NCI-H345 (cell line): ENCODE measurements around the gene TFDP1.
"Not testable (repeated sequence)": the region's sequence is repeated elsewhere in the genome, so short reads cannot be mapped to it uniquely, and the experiment has no call there.

Source experiments
- DNase-seq: peaks from one replicate; lab custom pipeline; 2025; lab: John Stamatoyannopoulos, UW

TFDP1 gene

DNA sequence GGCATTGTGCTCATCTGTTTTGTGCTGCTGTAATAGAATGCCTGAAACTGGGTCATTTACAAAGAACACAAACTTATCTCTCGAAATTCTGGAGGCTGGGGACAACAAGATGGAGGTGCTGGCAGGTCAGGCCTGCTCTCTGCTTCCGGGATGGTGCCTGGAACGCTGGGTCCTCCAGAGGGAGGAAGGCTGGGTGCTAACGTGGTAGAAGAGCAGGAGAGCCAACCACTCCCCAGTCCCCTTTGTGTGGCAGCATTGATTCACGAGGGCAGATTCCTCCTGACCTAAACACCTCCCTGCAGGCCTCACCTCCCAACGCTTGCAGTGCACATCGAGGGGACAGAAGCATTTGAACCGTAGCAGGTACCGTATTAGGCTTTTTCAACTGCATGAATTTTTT, 34.1 kb upstream of the TFDP1 start:
- no peak for DNase-seq

DNA sequence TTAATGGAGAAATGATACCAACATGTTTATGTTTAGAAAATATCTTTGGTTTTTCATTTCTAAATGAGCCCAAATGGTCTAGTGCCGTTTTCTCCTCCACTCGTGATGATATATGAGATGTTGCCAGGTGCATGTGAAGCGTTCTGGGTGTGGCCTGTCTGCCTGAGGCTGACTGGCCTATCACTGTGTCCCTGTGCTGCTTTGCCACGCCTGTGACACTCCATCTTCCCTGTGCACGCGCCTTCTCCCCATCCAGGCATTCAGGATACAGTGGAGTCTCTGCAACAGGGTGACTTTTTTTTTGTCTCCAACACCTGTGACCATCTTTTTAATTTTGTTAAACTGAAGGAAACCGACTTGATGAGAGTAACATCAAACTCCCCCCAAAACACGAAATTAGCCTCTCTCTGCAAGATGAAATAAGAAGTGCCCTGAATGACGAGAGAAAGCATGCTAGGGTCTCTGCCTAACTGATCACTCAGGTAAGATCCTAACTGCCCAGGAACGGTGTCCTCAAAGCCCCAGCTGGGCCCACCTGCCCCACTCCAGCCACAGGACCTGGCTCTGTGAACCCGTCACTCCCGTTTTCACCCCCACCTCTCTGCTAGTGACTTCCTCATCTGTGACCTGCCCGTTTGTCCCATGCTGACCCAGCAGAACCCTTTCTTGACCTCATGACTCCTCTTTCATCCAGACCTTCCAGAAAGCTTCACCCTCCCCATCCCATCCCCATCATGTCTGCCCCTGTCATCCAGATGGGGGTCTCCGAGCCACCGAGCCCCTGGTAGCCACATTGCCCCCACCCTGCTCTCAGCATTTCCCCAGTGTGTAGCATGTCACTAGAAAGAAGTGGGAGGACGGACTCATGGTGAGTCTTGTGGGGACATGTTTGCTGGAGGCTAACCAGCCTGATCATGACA, 33.2 kb upstream of the TFDP1 start:
- peak; percentile 73 for DNase-seq

DNA sequence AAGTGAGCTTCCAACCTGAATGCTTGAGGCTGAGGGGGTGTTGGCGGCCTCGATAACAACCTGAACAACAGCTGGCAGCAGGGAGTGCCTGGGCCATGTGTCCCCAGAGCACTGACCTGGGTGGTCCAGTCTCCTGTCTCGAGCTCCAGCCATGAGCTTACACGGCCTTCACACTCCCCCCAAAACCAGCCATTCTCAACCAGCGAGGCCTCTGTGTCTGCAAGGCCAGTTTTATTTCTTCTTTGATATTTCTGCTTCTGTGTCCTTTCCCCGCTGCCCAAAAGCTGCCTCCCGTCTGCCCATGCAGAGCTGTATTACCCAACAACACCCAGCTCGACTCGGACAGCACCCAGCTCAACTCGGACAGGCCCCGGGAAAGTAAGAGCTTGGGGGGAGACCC, 32.5 kb upstream of the TFDP1 start:
- DNase-seq = no peak

DNA sequence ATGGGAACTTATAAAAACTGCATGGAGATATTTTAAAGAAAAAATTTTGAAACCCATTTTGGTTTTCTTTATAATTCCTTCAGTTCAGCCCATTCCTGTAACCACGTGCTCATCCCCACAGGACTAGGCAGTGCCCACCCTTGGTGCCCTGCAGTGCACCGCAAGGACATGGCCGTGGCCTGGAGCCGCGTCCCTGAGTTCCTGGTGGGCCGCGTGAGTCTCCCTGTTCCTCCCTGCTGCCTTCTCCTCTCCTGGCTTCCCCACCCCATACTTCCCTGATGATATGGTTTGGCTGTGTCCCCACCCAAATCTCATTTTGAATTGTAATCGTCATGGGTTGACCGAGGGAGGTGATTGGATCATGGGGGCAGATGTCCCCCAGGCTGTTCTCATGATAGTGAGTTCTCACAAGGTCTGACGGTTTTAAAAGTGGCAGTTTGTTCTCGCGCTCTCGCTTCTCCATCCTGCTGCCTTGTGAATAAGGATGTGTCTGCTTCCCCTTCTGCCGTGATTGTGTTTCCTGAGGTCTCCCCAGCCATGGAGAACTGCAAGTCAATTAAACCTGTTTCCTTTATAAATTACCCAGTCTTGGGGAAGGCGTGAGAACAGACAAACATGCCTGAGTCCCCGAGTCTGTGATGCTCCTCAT, 31.6 kb upstream of the TFDP1 start:
- DNase-seq = no peak

DNA sequence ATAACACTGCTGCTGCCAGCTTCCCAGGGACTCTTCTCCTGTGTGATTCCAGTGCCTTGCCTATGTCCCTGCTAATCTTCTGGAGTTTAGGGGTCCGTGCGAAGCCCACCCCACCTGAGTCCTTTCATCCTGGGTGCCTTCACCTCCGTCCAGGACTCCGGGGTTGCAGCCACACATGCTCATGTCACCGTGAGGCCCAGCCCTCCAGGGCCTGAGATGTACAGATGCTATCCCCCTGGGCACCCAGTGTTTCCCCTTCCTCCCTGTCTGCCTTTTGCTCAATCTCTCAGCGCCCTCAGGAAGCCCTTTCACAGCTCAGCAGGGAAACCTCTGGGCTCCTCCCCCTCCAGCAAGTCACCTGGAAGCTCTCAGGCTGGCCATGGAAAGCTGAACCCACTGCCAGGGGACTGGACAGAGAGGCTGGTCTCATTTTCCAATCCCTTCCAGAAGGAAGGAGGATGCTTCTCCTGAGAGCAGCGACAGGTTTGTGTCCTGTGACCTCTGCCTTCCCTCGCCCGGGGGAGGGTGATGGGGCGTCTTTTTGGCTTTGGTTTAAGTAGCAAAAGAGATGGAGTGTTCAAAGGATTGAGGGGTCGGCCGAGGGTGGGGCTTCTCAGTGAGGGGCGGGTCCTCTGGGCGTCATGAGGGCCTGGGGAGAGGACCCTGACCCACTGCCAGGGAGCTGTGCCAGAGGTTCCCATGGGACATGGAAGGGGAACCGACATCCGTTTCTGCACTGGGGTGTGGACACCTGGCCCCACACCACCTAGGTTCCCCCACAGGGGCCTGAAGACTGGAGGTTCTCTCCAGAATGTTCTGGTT, 30.8 kb upstream of the TFDP1 start:
- no peak for DNase-seq

DNA sequence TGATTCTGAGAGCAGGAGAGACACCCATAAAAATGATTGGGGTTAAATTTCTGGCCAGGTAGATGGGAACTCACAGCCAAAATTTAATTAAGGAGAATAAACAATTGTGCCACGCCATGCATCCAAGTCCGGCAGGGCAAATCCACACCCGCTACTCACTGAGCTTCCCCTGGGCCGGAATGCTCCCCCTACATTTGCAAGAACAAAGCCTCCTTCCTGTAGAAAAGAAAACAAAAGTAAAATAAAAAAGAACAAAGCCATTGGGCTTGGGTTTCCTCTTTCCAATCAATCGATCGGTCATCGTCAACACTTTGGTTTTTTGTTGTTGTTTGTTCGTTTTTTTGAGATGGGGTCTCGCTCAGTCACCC, 30.2 kb upstream of the TFDP1 start:
- DNase-seq = no peak

DNA sequence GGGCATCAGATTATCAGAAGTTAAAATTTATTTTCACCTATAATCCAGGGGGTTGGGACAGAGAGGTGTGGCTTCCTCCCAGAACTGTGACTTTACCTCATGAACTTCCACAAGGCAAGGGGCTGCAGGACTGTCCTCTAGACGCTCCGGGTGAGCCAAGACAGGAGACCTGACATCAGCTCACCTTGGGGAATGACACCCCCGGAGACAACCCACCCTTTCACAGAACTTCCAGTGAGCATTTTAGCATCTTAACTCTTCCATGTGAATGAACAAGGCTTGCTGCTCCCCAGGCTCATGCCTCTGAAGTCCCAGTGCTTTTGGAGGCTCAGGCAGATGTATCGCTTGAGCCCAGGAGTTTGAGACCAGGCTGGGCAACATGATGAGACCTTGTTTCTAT, 29.4 kb upstream of the TFDP1 start:
- DNase-seq = no peak

DNA sequence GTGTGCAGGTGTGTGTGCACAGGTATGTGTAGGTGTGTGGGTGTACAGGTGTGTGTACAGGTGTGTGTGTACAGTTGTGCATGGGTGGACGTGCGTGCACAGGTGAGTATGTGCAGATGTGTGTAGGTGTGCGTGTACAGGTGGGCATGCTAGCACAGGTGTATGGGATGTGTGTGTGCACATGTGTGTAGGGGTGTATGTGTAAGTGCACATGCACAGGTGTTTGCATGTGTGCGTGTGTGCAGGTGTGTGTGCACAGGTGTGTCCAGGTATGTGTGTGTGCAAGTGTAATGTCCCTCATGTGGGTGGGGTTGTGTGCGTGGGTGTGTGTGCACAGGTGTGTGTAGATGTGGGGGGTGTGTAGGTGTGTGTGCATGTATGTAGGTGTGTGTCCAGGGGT, 27.5 kb upstream of the TFDP1 start:
- DNase-seq = no peak

DNA sequence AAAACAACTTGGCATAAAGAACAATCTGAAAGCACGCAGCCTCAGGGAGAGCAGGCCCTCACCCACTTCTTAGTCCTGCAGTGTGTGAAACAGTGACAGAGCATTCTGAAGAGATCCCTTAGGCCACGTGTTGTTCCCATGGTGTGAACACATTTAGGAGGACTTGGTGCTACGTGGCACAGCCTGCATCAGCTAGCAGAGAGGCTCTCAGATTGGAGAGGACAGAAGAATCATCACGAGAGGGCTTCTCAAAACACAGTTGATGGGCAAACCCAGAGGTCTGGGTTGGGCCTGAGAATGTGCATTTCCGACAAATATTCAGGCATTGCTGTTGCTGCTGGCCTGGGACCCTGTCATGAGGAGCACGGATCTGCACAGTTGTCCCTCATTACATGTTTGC, 26.1 kb upstream of the TFDP1 start:
- no peak for DNase-seq

DNA sequence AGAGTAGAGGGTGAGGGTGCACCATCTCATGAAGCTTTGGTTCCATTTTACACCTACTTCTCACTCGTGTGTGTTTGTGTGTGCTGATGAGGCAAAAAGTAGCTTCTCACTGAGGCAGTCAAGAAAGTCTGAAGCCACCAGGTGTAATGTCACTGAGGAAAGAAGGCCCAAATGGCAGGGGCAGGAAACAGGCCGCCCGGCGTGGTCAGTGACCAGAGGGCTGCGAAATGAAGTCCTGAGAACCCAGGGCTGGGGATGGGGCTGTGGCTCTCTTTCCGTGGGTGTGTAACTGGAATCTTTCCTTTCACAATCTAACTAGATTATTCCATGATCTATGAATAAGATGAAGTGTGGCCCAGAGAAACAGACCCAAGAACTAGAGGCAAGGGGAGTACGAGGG, 25.5 kb upstream of the TFDP1 start:
- no peak for DNase-seq

DNA sequence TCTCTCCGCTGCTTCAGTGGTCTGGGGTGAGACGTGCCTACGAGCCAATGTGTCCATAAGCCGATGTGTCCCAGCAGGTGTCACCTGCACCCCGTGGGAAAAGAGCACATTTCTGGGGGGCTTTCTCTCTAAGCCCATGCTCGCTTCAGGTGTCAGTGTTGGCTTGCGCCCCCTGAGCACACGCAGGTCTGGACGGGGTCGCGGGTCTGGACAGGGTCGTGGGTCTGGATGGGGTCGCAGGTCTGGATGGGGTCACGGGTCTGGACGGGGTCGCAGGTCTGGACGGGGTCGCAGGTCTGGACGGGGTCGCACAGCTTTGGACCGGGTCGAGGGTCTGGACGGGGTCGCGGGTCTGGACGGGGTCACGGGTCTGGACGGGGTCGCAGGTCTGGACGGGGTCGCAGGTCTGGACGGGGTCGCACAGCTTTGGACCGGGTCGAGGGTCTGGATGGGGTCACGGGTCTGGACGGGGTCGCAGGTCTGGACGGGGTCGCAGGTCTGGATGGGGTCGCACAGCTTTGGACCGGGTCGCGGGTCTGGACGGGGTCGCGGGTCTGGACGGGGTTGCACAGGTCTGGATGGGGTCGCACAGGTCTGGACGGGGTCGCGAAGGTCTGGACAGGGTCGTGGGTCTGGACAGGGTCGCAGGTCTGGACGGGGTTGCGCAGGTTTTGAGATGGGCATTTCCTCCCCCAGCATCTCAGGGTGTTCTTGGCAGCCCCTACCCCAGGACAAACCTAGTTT, 24.5 kb upstream of the TFDP1 start:
- DNase-seq = no peak

DNA sequence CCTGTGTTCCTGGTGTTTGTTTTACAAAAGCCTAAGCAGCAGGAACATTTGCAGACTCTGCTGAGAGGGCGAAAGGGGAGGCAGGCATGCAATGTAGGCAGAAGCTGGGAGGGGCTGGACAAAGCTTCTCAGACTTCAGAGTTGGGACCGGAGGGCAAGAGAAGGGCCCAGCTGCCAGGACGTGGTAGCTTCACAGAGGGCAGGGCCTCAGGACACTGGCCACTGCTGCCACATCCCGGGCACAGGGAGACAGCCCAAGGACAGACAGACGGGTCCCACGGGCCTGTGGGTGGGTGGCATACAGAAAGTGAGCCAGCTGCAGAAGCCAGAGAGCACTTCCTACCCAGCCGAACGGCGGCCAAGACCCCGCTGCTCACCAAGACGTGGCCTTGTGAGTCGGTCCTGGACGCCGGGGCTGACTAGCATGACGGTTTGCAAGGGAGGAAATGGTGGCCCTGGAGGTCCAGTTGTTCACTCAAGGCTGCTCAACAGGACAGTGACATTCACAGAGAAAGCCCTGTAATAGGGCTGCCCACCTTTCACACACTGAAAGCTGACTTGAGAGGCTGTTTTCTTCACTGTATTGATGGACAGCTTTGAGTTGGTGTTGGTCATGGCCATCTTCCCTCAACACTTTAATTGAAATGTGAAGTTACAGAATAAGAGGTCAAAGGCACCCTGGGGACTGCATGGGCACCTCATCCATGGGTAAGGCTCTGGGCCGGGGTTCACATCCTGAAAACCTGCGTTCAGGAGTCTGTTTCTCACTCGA, 23.7 kb upstream of the TFDP1 start:
- DNase-seq = no peak

DNA sequence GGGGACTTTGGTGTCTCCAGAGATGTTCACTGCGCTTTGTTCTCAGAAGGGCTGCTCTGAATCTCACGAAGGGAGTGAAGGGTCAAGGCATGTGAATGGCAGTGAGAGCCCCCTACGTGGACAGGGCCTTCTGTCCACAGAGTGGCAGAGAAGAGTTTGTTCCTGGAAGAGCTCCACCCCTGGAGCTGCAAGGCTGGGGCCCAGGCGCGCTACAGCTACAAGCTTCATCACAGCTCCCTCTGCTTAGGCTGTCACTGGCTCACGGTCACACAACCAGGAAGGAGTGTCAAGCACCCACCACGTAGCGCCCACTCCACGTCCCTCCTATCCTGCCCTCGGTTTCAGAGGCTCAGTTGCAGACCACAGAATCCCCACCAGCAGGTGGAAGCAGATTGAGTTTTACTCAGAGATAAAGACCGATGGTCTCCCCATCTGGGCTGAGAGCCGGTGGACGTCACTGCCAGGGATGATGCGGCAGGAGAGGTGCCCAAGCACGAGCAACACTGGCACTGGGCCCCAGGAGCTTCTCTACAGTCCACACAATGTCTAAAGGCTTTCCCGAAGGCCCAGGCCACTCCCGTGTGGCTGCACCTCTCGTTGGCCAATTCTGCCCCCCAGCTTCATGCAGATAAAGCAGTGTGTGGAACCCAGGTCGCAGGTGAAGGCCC, 23.0 kb upstream of the TFDP1 start:
- no peak for DNase-seq

DNA sequence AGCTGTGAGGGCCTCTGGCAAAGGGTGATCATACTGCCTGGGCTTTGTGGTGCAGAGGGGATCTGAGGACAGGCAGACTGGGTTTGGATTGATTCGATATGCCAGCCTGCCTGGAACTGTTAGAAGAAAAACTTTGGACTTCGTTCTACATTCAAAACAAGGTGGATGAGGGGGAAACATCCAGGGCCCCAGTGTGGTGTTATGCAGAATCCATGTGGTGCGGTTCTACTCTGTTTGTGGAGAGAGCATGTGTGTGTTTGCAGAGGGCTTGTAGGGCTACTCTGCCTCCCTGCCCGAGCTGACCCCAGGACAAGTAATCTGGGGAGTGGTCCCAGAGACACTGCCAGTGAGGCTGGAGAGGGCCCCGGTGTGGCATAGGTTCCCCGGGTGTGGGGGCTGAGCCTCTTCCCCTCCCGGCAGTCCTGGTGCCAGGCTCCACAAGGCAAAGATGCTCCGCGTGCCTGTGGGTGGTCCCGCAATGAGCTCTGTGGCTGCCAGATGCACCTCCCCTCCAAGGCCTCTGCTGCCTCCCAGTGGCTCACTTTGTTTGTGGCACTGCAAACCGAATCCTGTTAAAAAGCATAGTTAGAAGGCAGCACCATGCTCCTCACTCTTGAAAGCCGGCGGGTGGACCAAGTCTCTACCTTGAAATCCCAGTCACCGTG, 22.3 kb upstream of the TFDP1 start:
- DNase-seq = peak; percentile 80

DNA sequence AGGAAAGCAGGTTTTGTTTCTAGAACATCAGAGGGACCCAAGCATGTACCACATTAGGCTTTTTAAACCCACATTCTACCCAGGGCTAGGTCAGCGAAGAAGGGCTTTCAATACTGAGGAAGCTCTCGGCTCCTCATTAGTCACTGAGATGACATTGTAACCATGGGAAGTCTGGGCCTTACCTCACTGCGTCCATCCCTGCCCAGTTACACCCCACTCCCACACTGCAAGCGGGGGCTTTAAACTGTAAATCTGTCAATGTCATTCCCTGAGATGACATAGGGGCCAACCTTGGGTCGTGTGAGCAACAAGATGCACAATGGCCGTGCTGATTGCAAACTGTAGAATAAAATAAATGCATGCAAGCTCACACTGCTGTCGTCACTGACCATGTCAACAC, 21.7 kb upstream of the TFDP1 start:
- no peak for DNase-seq

DNA sequence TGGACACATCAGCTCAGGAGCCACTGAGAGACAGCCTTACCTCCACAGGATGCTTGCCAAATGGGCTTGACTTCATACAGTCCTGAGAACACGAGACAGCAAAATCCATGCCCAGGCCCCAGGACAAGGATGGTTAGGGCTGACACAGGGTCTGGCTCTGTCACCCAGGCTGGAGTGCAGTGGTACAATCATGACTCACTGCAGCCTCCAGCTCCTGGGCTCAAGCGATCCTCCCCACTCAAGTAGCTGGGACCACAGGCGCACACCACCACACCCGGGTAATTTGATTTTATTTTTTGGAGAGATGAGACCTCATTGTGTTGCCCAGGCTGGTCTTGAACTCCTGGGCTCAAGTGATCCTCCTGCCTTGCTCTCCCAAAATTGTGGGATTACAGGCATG, 21.0 kb upstream of the TFDP1 start:
- not testable (repeated sequence) for DNase-seq

DNA sequence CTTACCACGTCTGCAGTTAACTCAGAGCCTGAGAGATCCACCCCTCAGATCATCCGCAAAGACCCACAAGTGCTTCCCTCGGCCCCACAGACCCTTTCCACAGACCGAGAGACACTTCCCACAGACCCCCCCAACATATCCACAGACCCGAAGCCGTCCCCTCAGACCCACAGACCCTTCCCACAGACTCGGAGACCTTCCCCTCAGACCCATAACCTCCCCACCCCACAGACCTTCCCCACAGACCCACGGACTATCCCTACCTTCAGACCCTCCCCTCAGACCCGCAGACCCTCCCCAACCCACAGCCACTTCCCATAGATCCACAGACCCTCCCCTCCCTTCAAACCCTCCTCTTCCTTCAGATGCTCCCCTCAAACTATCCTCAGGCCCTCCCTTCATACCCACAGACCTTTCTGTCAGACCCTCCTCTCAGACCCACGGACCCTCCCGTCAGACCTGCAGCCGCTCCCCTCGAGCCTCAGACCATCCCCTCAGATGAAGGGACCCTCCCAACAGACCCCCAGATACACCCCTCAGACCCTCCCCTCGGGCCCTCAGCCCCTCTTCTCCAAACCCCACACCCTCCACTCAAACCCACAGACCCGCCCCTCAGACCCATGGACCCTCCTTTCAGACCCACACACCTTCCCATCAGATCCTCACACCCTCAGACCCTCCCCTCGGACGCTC, 20.1 kb upstream of the TFDP1 start:
- no peak for DNase-seq

DNA sequence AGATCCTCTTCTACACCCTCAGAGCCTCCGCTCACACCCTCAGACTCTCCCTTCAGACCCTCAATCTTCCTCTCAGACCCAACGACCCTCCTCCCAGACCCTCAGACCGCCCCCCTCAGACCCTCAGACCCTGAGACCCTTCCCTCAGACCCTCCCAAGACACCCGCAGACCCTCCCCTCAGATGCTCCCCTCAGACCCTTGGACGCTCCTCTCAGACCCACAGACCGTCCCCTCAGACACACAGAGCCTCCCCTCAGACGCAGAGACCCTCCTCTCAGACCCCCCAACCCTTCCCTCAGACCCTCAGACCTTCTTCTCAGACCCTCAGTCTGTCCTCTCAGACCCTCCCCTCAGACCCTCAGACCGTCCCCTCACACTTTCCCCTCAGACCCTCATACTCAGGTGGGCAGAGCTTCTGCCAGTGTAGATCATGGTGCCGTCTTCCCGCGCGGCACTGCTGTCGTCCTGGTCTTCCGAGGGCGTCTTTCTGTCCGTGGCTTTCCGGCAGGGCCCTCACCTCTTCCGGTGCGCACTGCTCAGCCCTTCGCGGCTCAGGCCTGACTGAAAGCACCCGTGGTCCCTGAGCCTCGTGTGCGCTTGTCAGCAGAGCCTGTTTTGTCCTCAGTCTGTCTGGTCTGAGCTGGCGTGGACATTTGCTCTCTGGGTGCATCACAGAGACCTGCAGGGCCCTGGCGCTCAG, 18.9 kb upstream of the TFDP1 start:
- DNase-seq = no peak

DNA sequence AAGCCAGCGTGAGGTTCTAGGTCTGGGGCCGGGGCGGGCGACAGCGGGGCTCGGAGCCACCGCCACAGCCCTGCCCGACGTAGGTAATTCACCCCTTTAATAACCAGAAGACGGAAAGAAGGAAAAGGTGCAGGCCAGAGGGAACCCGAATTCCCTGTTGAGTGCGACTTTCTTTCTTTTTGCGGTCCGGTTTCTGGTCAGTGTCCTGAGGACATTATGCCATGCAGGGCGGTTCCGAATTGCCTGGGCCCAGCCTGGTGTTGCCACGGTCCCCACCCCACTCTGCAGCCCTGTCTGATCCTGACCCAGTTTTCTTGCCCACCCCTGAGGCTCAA, 18.4 kb upstream of the TFDP1 start:
- DNase-seq = no peak
